Activated naive CD8-positive, alpha-beta T cell treated with anti-CD3 and anti-CD28 coated beads, Interleukin-2, amount 50 U/mL, for 16 hours (primary cell): ENCODE results near the gene SLC26A9.
"Not testable (repeated sequence)": the region's sequence is repeated elsewhere in the genome, so short reads cannot be mapped to it uniquely, and the experiment has no call there.

ENCODE experiments used
- DNase-seq: peaks from one replicate; pipeline ENCODE4 v3.0.0-alpha.2; 2020; ENCODE audit warnings: low read depth, low spot score

The SLC26A9 gene

DNA sequence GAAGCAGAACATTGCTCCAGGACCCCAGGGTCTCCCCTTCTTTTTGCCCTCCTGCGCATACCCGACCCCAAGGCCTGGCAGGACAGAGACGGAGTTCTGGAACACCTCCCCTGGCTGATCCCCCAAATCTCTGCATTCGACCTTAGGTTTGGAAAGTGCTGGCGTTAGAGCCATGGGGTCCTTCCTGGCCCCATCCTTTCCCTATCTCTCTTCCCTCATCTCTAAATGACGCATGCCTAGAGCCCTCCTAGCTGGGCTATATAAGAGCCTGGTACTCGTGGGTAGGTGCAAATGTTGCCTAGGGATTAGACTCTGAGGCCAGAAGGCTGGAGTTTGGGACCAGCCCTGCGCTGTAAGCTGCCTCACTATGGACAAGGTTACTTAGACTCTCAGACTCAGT, 16.6 kb downstream of the SLC26A9 start:
- DNase-seq: no peak

DNA sequence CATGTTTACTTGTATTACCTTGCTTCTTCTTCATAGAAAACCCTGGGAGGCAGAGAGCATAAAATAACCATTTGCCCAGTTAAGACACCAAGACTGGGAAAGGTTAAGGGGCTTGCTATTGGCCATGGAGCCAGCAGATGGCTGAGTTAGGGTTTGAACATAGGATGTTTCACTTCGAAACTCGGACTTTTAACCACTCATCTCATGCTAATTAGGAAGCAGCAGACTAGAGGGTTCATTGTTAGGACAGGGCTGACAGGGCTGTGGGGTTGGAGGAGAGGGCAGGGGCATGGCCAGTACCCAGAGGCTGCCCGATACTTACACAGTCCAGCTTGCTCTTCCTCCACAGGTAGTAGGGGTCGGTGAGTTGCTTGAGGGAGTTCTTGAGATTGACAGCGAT, 17.0 kb downstream of the SLC26A9 start:
- DNase-seq: no peak

DNA sequence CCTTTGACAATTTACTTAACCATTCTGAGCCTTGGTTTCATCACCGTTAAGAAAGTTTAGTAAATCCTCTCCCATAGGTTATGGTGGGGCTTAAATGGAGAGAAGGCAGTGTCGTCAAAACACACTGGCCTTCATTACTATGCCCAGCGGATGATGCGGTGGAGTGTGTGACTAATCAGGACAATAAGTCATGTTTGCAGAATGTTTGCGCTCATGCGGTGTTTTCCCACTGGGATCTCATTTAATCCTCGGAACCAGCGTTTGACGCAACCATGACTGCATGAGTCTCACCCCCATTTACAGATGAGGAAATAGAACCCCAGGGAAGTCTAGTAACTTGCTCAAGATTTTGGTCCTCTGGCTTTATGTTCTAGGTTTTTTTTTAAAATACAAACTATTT, 17.5 kb downstream of the SLC26A9 start:
- no peak for DNase-seq

DNA sequence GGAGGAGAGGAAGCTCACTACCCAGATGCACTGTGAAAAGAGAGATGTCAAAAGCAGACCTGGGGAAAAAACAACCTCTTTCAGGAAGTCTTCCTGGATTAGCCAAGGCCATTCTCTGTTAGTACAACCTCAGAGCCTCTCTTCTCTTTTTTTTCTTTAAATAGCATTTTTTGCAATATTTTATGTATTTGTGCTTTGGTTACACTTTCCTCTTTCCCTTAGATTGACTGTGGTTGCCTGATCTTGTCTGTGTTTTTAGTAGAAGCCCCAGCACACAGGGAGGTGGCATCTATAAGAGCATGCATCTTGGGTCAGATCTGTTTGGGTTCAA, 18.8 kb downstream of the SLC26A9 start:
- DNase-seq: no peak

DNA sequence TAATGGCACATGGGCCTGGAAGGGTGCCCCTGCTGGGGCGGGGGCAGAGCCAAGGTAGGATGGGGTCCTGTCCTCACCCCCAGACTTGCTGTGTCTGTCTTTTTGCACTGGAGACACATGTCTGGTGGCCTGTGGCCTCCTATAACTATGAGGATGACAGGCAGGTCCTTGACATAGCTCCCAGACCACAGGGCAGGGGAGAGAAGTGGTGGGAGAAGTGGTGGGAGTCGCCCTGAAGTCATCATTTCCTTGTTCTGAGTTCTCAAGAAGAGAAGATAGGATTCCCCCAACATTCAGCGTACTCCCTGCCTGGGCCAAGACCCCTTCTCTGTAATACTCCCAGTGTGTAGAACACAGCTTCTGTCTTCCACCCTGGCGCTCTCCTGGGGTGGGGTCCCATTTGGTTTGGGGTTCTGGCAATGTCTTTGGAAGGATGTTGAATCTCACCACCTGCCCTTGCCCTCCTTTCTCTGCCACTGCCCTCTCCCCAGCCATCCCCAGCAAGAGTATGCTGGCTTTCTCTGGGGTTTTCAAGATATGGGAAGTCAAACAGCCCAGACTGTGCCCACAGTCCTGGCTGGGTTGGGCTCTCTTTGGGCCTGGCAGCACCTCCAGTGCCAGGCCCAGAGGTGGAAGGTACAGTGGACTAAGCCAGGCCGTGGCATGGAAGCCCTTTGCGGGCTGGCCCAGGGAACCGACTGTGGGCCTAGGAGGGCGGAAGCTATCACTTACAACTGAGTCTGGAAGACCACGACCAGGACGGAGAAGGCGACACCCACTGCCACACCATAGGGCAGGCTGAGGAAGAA, 19.4 kb downstream of the SLC26A9 start:
- no peak for DNase-seq

DNA sequence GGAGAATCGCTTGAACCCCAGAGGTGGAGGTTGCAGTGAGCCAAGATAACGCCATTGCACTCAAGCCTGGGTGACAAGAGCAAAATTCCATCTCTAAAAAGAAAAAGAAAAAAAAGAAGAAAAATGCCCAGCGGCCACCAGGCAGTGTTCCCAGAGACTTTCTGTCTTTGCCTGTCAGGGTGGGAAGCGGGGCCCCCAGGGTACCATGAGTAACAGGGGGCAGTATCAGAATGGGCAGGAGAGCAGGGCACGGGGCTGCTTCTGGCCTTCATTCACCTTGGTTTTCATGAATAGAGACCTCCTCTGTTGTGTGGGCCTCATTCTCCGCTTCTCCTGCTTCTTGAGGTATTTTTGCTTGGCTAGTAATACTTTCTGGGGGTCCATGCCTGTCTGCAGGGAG, 20.4 kb downstream of the SLC26A9 start:
- DNase-seq: no peak

DNA sequence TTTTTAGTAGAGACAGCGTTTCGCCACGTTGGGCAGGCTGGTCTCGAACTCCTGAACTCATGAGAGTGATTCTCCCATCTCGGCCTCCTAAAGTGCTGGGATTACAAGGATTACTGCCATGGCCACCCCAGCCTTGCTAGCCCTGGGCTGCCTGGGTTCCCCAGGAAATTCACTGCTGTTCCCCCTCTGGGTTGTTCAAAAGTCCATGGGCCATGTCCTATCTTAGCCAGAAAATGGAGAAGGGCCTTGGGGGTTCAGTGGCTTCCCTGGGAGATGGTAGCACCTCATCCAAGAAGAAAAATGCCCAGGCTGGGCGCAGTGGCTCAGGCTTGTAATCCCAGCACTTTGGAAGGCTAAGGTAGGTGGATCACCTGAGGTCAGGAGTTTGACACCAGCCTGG, 20.9 kb downstream of the SLC26A9 start:
- DNase-seq: no peak

DNA sequence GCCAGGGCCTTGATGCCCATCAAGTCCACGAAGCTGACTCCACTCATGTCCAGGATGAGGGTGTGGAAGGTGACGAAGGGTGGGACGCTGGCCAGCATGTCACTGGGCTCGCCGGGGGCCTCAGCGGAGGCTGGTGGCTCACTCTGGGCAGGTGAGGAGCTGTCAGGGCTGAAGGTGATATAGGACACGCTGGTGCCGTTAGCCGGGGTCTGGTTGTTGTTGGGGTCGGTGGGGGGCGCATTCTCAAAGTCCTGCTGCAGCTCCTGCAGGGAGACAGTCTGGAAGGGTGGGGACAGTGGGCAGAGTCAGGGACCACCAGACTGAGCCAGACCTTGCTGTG, 21.7 kb downstream of the SLC26A9 start:
- no peak for DNase-seq

DNA sequence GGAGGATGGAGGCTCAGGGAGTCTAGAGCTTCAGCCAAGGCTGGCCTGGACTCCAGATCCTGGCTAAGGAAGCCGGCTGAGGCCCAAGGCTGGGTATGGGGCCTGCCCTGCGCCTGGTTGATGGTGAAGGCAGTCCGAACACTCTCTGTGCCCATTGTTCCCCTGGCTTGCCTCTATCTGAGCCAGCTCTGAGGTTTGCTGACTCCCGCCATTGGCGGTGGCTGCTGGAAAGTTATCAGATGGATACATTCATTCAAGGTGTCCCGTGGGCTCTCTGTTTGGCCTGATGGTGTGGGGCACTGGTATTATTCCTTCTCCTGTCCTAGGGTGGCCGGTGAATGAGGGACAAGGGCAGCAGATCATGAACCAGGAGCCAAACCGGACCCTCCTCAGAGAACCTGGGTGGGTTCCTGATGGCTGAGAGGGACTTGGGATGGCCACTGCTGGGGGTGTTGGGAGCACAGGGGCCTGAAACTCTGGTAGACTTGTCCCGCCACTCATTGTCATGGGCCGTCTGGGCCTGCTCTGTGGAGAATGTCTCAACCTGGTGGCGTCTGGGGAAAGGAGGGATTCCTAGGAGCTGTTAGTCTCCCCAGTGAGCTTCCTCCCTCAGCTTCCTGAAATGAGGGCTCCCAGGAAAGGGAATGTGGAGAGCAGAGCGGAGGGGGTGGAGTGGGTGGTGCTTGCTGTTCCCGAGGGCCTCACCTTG, 22.2 kb downstream of the SLC26A9 start:
- no peak for DNase-seq

DNA sequence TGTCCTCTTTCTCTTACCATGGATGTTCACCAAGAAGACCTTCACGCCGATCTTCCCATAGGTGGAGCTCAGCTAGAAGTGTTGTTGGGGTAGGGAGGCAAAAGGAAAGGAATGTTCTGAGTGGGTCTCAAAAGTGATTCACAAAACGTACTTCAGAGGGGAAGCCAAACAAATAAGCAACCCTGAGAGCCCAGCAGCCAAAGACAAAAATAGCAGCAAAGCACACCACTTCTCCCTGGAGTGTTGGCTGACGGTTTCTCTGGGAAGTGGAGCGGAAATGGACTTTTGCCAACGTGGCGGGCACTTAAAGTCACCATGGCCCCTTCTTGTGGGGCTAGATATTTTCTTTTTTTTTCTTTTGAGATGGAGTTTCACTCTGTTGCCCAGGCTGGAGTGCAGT, 23.1 kb downstream of the SLC26A9 start:
- DNase-seq: no peak

DNA sequence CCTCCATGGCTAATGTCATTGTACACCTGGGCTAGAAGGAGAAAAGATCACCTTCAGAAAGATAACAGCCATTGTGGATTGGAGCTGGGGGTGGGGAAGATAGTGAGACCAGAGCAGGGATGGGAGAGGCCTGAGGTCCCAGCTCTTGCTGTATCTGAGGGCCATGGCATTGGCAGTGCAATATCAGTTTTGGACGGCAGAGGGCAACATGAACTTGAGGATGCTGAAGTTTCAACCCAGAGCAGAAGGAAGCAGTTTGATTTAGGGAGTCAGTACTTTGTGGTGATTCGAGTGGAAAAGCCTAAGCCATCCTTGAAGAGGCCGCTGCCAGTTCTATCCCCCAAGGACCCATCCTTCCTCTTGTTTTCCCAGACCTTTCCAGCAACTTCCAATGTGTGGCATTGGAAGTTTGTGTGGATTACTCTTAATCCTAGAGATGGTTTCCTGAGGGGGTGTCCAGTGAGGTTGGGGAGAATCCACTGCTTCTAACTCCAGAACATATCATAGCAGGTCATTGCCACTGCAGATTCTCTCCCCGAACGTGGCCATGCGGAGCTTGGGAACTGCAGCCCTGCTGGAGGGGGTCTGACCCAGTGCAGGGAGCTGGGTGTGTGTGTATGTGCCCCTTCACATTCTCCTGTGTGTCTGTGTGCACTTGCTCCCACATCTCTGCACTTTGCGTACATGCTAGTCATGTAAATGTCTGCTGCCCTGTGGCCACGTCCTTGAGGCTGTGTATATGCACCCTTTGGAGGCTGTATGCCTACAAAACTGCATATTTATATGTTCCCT, 24.1 kb downstream of the SLC26A9 start:
- DNase-seq: peak; percentile 39

DNA sequence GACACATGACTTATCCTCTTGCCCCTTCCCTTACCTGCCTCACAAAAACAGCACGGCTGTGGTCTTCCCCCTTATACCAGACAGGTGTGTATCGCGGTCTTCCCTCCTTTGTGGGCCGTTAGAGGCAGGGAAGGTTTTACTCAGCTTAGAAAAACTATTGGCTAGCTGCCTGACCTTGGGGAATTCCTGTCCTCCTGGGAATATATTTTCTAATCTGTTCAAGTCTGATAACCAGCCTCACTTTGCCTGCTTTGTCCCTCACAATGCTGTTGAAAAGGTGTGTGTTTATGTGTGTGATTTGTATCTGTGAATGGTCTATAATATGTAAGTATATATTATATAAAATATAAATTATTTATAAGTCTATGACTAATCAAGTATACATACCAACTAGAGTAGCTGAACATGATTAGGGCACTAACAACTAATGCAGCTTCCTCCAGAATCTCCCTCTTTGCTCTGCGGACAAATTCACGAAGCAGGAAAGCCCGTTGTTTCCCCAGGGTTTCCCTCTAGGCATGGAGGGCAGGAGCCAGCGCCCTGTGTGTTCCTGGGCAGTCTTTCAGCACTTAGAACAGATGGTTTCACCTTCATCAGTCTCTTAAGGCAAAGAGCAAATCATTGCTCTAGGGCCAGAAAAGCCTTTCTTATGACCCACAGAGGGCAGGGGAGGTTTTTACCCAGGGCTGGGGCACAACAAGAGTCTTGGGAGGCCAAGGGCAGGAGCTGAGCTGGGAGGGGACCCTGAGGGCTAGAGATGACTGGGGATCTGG, 25.6 kb downstream of the SLC26A9 start:
- DNase-seq: no peak

DNA sequence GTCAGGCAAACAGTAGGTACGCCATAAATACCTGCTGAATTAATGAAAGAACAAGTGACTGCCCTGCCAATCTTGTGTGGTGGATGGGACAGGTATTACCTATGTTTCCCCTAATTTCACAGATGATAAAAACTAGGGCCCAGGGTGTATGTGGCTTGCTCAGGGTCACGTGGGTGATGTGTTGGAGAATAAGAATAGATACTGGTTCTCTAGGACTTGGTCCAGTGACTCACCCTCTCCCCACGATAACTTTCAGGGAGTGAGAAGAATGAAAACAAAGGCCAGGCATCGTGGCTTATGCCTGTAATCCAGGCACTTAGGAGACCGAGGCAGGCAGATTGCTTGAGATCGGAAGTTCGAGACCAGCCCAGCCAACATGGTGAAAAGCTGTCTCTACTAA, 26.7 kb downstream of the SLC26A9 start:
- no peak for DNase-seq

DNA sequence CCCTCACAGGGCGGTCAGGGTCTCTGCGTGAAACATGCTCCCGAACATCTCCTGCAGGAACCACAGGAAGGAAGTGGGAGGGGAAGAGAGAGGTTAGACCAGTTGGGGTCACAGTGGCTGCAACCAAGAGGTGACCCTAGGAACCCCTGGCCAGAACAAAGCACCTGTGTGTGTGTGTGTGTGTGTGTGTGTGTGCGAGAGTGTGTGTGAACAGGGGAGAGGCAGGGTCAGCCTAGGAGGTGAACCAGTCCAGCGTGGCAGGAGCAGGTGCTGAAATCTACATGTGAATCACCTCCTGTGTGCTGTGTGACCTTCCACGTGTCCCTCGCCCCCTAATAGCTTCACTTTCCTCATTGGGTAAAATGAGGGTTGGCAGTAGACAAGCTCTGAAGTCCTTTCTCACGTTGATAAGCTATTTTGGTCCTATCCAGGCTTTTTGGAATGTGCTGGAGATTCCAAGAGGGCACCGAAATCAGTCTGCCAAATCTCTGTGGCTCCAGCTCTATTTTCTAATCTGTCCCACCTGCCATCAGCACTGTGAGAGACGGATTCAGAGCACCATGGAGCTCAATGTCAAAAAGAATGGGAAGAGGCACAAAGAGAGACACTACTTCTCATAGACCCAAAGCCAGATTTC, 27.8 kb downstream of the SLC26A9 start:
- no peak for DNase-seq

DNA sequence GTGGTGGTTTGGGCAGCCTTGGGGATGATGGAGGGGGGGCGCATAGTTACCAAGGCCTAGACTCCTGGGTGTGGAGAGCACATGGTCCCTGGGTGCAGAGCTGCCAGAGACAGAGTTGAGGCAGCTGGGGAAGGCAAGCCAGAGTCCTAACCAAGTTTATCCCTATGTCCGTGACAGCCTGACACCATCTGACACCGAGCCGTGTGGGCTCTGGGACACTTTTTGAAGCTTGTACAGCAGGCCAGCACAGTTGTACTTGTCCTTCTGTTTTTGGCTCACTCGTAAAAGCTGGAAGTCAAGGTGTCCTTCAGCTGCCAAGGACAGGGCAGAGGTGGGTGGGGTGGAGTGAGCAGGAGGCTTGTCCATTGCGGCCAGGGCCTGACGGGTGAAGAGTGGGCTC, 28.5 kb downstream of the SLC26A9 start:
- DNase-seq: no peak

DNA sequence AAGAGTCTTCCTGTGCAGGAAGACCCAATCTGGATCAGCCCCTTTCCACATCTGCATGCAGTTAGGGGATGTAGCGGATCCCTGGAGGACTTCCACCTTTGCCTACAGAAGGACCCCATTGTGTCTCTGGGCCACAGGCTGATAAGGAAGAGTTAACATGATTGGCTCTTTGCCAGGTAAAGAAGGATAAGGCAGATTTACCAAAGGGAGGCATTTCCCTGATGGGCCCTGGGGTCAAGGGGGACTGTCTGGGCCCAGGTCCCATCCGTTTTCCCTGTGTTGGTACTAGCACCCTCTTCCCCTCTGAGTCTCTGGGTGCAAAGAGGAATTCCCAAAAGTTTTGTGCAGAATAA, 29.1 kb downstream of the SLC26A9 start:
- DNase-seq: no peak

DNA sequence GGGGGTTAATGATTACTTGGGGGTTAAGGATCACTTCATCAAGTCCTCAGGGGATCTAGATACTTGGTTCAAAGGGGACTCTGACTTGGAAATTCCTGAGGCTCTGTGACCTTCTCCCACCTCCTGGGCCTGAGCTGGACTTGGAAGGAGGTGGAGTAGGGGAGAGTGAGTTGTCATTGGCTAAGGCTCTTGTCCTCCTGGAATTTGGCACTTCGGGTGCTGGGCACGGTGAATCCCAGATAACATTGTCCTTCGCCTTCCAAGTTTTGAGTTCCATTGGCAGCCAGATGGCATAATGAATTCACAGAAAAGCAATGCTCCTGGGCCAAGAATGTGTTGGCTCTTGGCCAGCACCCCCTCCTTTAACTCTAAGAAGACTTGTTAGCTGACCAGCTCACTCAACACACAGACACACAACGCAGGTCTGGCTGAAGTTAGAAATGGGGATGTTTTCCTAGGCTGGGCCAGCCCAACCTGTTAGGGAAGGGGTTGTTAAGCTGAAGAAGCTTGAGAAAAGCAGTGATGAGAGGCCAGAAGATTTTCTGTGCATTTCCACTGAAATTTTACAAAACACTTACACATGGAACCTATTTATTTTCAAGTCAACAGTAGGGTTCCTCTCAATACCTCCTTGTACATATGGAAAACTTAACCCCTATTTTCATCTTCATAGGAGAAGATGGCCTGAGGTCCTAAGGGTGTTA, 29.7 kb downstream of the SLC26A9 start:
- DNase-seq: no peak

DNA sequence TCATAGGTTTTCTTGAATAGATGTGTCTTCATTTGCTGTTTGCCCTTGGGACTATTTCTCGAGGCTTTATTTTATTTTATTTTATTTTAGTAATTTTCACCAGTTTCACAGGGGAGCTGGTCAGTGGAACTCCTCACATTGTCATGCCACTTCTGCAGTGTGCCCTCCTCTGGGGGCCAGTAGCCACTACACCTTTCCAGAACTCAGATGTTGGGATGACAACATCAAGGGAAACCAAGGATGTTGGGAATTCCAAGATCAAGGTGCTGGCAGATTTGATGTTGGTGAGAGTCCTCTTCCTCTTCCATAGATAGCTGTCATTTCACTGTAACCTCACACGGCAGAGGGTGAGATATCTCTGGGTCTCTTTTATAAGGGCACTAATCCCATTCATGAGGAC, 35.5 kb downstream of the SLC26A9 start:
- DNase-seq: no peak

DNA sequence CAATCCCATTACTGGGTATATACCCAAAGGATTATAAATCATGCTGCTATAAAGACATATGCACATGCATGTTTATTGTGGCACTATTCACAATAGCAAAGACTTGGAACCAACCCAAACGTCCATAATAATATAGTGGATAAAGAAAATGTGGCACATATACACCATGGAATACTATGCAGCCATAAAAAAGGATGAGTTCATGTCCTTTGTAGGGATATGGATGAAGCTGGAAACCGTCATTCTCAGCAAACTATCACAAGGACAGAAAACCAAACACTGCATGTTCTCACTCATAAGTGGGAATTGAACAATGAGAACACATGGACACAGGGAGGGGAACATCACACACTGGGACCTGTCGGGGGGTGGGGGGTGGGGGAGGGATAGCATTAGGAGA, 38.2 kb downstream of the SLC26A9 start:
- not testable (repeated sequence) for DNase-seq

DNA sequence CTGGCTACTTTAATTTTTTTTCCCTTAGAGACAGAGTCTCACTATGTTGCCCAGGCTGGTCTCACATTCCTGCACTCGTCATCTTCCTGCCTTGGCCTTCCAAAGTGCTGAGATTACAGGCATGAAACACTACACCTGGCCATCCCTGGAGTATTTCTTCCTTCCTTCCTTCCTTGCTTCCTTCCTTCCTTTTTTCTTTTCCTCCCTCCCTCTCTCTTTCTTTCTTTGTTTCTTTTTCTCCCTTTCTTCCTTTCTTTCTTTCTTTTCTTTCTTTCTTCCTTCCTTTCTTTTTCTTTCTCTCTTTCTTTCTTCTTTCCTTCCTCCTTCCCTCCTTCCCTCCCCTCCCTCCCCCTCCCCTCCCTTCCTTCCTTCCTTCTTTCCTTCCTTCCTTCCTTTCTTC, 46.9 kb downstream of the SLC26A9 start:
- DNase-seq: no peak

DNA sequence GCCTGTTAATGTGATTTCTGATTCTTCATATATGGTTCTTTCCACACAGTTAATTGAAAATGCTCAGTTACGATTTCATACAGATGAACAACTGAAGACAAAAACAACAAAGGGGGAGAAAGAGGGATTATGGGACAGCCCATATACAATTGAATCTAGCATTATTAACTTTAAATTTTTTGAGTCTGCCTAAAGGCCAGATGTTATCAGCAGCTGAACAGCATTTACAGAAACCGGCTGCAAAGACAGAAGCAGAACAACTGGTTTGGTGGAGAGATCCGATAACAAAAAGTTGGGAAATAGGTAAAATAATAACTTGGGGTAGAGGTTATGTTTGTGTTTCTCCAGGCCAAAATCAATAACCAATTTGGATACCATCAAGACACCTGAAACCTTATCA, 49.1 kb downstream of the SLC26A9 start:
- DNase-seq: not testable (repeated sequence)
